ENCODE results near the gene SIAH2.
"Not testable (repeated sequence)": the region's sequence is repeated elsewhere in the genome, so short reads cannot be mapped to it uniquely, and the experiment has no call there.

SIAH2 gene, protein sequence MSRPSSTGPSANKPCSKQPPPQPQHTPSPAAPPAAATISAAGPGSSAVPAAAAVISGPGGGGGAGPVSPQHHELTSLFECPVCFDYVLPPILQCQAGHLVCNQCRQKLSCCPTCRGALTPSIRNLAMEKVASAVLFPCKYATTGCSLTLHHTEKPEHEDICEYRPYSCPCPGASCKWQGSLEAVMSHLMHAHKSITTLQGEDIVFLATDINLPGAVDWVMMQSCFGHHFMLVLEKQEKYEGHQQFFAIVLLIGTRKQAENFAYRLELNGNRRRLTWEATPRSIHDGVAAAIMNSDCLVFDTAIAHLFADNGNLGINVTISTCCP
- 113 reads per million, percentile 85 among the genes with 10 or more reads in this experiment for total RNA-seq

DNA sequence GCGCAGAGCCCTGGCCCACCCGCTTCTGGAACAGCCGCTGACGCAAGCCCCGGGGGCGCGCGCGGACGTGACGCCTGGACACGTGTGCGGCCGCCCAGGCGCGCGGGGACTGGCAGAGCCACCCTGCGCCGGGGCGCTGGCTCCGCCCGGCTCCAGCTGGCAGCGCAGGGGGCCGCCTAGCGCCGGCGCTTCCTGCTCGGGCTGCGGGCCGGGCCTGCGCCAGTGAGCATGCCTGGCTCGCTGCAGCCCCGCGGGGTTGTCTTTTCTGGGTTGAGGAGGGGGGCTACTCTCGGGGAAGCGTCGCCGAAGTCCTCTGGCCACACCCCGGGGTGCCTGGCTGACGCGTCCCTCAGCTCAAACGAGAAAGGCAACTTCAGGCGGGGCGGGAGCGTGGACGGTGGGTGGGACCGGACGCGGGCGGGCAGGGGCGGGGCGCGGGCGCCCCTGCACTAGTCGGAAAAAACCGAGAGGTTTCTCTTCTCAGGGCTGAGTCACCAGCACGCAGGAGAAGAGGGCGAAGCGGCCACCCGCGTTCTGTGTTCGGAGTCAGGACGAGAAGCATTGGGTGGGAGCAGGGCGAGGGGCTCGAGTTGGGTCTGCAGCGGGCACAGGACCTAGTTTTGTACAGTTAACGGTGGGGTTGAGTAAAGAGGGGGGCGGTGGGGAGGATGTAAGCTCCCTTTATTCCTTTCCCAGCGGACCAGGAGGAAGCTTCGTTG, at the start of gene SIAH2:
Gene SIAH2 (minus strand): TSS at position 48 of the 719 bp plus-strand sequence. CDS start 320 bp downstream, outside the sequence.
- peak; percentile 91 for DNase-seq

DNA sequence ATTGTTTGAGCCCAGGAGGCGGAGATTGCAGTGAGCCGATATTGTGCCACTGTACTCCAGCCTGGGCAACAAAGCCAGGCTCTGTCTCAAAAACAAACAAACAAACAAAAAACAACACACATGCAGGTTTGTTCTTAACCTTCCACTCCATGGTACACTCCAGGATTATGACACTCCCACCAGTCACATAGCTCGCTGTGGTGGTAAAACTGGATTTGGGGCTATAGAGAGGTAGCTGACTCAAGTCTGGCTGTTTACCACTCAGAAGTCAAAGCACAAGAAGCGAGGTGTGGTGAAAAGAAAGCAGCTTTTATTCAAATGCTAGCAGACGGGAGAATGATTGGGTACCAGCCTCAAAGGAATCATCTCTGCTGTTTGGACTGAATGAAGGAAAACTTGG, 49.0 kb upstream of the SIAH2 start:
- DNase-seq, result no peak

DNA sequence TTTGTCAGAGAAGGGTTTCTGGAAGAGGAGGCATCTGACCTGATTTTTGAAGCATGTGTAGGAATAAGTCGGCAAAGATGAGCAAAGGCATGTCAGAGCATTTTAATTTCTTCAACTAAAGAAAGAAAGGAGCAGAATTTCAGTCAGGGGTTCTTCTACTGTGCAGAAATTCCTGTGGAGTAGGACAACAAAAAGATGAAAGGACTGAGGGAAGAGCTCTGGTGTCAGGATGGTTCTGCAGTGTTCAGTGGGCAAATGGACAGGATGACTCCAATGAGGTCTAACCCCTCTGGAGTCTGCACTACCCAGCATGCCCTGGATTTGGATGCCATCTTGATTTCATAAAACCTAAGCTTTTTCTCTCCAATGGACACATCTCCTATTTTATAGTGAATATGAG, 47.7 kb upstream of the SIAH2 start:
- DNase-seq, result no peak

DNA sequence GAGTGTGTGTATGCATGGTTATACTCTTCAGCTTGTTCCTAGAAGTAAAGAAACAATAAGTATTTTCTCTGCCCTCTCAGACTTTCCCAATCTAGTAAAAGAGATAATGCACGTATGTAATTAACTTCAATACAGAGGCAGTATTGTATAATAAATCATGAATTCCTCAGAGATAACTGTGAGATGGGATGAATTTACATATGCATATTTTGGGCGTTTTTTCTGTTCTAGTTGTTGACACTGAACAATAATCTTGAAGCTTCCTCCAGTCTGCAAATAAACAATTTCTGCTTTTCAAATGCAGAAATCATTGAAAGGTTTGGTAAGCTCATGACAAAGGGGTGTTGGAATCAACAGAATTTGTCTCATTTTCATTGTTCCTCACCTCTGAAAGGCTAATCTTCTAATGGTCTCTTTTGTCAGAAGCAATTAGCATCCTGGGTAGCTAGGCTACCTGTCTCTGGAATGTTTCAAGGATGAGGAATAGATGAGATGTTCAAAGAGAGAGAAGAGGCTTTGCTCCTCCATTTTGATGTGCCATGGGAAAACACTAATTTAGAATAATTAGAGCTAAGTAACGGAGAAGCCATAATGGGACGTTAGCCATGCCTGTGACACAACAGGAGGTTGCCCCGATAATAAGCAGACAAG, 43.3 kb upstream of the SIAH2 start:
- no peak for DNase-seq

DNA sequence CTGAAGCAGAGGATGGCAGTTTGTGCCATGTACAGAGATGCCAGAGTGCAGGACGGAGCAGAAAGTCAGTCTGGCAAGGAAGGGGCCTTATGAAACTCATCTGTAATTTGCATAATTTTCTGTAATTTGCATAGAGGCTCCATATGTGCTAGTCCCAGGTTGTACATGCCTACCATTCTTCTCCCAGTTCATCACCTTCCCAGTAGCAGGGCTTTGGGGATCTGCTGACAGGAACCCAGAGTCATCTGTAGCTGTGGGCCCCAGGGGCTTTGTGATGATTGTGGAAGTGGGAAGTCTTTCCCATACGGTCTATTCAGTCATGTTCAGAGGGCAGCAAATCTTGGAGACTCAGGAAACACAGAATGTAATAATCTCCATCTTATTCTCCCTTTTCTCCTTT, 42.4 kb upstream of the SIAH2 start:
- DNase-seq, result no peak

DNA sequence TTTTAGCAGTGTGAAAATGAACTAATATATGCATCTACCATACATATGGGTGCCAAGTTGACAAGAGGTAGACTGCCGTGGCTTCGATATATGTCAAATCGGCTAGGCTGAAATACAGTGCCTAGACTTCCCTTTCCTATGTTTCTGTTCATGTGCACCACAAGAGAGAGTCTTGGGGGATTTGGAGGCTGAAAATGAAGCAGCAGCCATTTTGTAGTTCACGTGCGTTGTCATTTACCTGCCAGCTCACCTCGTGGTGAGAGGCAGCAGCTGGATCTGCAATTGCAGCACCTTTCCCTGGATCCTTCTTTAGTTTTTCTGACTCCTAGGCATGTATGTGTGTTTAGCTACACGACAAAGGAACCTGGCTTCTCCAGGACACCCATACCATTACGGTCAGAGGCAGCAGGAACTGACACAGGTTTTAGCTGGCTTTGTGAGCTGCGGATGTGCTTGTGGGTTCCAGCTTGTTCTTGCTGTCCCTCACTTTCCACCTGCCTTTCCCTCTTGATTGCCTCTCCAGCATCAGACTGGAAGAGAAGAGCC, 40.5 kb upstream of the SIAH2 start:
- DNase-seq, result no peak

DNA sequence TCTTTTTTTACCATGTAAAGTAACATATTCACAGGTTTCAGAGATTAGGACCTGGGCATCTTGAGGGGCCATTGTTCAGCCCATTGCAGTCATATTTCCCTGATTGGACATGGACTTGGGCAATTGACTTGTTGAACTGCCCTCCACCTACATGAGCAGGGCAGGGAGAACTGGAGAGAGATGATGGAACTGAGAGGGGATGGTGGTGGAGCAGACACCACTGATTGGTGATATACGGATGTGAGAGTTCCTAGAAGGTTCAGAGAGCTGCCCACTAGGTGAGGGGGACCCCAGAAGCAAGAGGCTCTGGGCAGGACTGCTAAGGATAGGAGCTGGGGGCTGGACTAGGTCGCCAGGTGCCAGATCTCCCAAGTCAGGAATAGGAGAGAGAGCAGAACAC, 37.8 kb upstream of the SIAH2 start:
- no peak for DNase-seq

DNA sequence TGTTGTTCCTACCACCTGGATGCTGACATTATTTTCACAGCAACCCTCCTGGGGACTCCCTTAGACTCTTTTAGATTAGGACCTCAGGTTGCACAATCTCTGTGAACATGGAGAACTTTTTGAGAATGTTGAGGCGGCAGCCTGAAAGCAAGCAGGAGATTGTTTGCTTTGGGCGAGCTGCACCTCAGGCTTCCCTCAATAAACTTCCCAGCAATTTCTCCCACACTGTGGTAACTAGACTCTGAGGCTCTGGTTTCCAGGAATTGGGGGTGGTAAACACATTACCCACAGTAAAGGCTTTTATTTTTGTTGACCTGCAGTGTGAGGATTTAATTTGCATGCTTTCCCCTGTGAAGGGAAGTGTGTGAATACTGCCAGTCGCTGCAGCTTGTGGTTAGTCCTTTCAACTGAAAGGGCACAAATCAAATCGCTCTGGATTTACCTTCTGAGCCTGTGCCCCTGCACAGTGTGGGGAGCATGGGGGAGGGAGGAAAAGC, 35.2 kb upstream of the SIAH2 start:
- DNase-seq, result no peak

DNA sequence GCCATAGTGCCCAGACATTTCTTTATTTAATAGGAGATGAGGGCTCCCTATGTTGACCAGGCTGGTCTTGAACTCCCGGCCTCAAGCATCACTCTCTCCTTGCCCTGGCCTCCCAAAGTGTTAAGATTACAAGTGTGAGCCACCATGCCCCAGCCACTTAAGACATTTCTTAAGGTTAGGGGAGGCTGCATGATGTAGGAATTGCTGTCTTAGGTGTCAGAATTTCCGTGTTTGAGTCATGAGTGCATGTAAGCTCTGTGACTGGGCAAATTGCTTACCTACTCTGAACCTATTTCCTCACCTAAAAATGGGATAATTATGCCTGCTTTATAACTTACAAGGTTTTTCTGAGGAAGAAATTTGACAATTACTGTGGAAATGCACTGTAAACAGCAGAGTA, 34.2 kb upstream of the SIAH2 start:
- DNase-seq, result no peak

DNA sequence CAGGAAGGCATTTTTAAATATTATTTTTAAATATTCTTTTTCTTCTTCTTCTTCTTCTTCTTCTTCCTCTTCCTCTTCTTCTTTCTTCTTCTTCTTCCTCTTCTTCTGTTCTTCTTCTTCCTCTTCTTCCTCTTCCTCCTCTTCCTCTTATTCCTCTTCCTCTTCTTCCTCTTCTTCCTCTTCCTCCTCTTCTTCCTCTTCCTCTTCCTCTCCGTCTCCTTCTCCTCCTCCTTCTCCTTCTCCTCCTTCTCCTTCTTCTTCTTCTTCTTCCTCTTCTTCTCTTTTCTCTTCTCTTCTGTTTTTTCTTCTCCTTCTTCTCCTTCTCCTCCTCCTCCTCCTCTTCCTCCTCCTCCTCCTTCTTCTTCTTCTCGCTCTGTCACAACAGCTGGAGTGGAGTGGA, 33.6 kb upstream of the SIAH2 start:
- DNase-seq, result not testable (repeated sequence)

DNA sequence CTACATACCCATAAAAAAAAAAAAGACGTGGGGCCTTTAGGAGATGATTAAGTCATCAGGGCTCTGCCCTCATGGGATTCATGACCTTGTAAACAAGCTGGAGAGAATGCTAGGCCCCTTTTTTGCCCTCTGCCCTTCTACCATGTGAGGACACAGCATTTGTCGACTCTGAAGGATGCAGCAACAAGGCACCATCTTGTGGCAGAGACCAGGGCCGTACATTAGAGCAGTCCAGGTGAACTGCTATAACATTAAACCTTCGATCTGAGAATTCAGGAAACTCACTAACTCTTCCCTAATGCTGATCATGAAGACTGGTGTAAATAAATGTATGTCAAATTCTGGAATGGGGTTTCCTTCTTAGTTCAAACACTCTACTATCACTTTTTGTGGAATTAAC, 30.7 kb upstream of the SIAH2 start:
- no peak for DNase-seq

DNA sequence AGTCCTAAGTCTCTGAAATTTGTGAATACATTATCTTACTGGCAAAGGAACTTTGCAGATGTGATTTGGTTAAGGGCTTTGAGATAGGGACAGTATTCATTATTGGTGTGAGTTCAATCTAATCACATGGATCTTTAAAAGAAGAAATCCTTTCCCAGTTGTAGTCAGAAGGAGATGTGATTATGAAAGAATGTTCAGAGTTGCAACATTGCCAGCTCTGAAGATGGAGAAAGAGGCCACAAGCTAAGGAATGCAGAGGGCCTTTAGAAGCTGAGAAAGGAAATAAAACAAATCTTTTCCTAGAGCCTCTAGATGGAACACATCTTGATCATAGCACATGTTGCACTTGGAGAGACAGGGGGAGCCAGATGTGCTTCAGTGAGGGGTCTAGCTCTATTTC, 27.7 kb upstream of the SIAH2 start:
- no peak for DNase-seq

DNA sequence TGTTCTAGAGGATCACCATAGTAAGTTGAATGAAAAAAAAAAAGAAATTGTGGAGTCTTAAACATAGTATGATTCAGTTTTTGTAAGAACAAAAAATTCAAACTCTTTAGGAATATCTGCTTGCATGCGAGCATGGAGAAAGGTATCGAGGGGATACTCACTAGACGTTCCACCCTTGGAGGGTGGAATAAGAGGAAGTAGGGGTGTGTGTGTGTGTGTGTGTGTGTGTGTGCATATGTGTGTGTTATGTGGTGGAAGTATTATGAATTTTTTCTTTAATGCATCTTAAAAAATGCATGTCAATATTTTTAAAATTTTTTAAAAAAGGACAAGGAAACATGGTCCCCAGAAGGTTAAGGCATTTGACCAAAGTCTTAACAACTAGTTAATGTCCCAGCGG, 26.5 kb upstream of the SIAH2 start:
- DNase-seq, result no peak

DNA sequence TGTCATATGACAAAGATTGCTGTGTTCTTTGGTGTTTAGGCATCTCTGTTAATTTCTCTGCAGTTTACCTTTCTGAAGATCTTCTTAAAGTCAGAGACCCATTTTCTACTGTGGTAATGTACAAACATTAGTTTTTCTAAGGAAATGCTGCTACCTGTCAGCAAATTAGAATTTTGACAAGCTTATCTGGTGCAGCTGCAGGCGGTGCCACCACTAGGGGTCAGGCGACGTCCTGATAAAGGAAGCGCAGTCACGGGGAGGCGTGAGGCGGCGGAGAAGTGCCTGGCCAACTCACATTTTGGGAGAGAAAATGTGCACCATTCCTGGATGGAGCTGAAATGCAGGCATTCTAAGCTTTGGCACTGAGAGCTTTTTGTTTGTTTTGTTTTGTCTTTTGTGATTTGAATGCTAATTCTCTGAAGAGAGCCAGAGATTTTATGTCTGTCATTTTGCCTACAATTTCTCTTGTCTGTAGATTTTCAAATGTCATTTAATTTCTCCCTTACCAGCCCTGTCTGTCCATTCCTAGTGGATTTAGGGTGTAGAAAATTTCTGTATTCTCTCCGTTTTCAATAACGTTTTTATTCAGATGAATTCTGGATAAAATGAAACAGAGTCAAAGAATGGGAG, 24.9 kb upstream of the SIAH2 start:
- DNase-seq, result peak; percentile 72

DNA sequence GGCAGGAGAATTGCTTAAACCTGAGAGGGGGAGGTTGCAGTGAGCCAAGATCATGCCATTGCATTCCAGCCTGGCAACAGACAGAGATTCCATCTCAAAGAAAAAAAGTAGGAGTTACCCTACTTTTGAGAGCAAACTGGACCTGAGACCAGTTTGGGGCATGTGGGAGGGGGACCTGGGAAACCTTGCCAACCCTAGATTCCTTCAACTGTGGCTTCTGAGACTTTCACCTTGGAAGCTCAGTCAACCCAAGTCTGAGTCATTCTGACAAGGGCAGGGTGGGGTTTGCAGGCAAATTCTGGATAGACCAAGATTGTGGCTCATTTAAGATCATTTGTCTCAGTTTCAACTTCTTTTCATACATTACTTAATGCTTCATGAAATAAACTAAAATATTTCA, 23.8 kb upstream of the SIAH2 start:
- DNase-seq, result no peak

DNA sequence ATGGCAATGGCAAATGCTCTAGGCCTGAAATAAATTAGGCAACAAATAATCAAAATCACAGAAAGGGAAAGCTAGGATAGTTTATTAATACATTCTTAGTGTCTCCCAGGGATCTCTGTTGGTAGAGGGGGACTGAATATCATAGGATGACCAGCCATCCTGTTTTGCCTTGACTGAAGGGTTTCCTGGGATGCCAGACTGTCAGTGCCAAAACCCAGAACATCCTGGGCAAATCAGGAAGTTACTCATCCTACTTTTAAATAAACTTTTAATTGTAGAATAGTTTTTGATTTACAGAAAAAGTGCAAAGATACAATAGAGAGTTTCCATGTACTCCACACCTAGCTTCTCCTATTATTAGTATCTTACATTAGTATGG, 21.8 kb upstream of the SIAH2 start:
- DNase-seq, result no peak

DNA sequence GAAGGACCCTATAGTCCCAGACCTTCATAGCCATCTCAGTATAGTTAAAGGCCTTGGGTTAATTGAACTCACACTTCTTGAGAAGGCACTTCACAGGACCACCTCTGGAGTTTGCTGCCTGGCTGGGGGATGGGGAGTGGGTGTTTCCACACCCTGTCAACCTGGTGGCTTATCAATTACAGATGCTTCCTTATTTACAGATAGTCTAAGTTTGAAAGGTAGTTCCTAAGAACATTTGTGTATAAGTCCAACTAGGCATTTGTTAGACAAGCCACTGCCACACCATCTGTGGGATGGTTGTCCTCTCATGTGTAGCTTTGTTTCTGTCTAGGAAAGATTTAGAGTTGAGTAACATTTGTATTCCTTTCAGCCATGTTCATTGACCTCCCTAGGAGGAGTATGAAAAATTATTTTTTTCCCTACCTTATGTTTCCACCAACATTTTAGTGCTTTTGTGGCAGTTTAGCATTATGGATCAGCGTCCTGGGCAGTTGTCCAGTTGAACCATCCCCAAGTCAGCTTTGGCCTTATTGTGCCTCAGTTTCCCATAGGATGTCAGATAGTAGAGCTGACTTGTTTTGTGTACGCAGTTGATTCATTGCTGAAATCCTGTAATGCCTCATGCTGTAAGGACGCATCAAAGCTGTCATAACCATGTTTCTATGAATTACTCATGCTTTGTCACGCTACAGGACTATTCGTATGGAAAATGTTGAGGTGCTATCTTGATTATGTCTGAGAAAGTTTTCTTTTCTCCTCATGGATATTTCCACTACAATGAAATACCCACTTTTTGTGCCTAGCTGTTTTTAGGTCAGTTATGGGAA, 21.2 kb upstream of the SIAH2 start:
- DNase-seq, result no peak

DNA sequence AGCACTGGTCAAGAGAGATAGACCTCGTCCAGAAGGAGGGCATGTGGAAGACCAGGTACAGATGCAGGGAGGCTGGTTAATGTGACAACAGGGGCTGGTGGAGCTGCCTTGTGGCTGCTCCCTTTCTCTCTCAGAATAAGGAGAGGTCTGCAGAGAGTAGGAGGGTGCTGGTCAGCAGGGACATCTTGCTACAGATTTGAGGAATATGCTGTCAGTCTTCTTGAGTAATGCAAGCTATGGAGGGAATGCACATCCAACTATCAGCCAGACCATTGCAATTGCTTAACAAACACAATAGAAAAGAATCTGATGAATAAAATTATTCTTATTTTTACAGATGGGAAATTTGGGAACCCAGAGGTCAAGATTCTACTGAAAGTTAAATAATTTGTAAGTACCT, 20.3 kb upstream of the SIAH2 start:
- no peak for DNase-seq

DNA sequence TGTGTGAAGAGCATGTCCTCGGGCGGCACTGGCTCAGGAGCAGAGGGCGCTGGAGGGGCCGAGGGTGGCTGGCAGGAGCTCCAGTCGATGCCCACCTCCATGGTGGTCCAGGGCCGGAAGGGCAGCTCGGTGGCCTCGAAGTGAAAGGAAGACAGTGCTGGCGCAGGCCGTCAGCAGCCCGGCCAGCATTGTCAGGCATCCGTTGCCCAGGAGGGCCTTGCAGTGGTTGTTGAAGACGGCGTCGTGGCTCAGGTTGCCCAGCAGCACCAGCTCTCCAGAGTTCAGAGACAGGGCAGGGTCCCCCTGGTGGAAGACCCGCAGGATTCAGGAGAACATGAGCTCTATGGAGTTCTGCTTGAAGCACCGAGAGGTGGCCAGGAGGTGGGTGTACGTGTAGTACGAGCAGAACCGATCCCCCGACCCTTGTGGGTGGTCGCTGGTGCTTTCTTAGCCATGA, 16.5 kb upstream of the SIAH2 start:
- no peak for DNase-seq

DNA sequence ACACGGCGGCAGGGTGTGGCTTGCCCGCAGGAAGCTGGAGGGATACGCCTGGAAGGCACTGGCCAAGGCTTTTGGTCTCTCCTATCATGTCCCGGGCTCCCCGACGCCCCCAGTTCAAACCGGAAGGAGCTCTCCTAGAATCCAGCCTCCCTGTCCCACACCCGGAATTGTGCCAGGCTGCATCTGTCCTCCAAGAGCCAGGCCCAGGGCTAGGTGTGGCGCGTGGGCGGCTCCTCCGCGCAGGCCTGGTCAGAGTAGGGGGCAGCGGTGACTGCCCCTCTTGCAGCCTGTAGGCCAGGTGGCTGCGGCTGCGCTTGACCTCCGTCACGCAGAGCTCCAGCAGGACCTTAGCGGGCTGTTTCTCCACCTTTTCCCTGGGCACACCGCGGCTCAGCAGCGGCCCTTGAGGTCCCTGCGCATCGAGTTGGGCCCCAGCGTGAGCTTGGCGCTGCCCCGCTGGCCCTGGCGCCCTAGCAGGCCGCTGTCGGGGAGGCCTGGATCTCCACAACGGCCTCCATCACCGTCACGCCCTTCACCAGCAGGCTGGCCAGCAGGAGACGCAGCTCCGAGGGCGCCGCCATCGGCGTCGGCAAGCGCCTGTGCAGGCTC, 15.9 kb upstream of the SIAH2 start:
- DNase-seq, result no peak

DNA sequence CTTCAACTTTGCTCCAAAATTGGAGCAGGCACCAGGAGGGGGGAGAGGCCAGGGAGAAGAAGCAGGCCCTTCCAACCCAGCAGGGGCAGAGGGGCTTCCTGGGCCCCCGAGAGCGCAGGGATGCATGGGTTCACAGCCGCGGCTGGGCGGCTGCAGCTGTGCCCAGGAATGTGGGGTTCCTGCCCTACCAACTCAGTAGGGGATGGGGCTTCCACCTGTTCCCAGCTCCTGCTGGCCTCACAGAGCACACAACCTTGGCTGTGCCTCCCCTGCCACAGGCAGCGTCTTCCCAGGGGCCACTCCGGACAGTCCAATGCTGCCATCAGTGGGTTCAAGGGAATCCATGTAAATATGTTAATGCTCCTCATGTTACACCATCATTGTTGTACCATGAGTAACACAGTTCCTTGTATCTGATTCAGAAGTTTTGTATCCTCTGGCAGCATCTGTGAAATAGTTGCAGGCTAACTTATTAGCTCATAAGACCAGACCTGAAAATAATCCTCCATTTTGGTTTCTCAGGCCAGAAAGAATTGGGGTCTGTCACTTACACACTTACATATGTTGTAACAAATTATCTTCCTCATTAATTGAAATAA, 12.1 kb upstream of the SIAH2 start:
- no peak for DNase-seq

Data from effector CD4-positive, alpha-beta T cell (primary cell).